Right ventricle myocardium inferior (tissue), 1 donor: ENCODE measurements around the gene ARSB. TPM values are rescaled to one million over a fixed set of nuclear protein-coding genes. Genes with fewer than 3 reads are reported as not detected.
"Not testable (repeated sequence)": the region's sequence is repeated elsewhere in the genome, so short reads cannot be mapped to it uniquely, and the experiment has no call there.

Source experiments
- ATAC-seq: fragments of 200-7000 bp; cut with Tn5 transposase; one replicate; pipeline ENCODE4 v1.9.1; 2020; ENCODE audit warnings: mild to moderate bottlenecking, moderate library complexity
- DNase-seq: peaks from one replicate; pipeline ENCODE4 v3.0.0; 2021; ENCODE audit errors: missing footprints
- intact Hi-C: fragments of 100-400 bp; cut with DNase I; formaldehyde crosslinking; loops from one replicate; pipeline ENCODE4 v1.11.0; 2022
- total RNA-seq: library from RNA; stranded (reverse); fragmentation: NEBNext Ultra II Directional; extraction: Animal tissue kit (Norgen Biotek cat#: 25700); gene quantifications from one replicate; pipeline ENCODE4 v1.2.1, GENCODE V29; 2021
- donor health status: DM: no; HTN: yes; CAD: no; lungs with severe emphysema.

ARSB gene
- total RNA-seq, 1 donor from 2014 or later = 11.9 TPM

DNA sequence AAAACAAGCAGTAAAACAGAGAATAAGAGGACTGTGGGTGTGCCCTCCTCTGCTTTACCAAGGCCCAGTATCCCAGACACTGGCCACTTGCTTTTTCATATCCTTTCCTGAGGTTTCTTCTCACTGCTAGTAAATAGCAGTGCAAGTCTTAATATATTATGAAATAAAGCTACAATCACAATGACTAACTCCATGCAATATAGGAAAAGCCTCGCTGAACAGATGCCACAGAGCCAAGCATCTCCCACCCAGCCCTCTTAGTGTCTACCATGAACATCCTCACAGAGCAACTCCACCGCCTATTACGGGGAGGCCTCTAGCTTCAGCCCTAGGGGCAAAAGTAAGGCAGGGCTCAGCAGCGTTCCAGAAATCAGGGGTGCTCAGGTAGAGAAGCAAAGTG is 205.8 kb downstream of the ARSB start:
- ATAC-seq (no peak), DNase-seq (no peak)
- intact Hi-C loops = no loop called here

DNA sequence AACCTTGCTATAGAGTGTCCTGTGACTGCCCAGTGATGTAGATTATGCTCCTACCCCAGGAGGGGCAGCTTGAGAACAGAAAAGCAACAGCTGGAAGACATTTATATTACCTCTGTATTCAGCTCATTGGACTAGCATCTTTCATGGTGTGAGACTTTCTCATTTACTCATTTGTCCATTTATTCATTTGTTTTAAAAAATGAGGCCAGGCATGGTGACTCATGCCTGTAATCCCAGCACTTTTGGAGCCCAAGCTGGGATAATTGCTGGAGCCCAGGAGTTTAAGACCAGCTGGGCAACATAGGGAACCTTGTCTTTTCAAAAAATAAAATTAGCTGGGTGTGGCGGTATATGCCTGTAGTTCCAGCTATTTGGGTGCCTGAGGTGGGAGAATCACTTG is 206.6 kb downstream of the ARSB start:
- ATAC-seq (peak; percentile 43), DNase-seq (no peak)
- intact Hi-C loops = no loop called here

GRCh38 chr5:78777901-78778300 is 207.2 kb downstream of the ARSB start:
- no peak for ATAC-seq
- DNase-seq = no peak
- intact Hi-C loops = no loop called here

GRCh38 chr5:78776637-78777036 is 208.5 kb downstream of the ARSB start:
- DNase-seq (no peak), ATAC-seq (no peak)
- intact Hi-C loops = no loop called here

DNA sequence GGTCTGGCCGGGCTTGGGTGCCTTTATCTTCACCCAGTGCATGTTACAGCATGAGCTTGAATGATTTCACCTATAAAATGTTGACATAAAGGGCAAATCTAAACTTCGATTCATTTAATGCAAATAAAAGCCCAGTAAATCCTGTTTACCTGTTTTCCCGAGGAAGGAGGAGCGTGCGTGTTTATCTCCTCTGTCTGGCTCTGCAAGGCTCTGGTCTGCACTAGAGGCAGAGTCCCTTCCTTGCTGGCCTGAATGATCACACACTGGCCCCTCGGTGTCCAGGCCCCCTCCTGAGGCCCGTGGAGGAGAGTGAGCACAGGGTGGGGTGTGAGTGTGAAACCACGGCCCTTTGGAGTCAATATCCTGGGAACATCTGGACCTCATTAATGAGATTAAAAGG is 211.5 kb downstream of the ARSB start:
- intact Hi-C loops = no loop called here
- no peak for DNase-seq
- ATAC-seq = no peak

DNA sequence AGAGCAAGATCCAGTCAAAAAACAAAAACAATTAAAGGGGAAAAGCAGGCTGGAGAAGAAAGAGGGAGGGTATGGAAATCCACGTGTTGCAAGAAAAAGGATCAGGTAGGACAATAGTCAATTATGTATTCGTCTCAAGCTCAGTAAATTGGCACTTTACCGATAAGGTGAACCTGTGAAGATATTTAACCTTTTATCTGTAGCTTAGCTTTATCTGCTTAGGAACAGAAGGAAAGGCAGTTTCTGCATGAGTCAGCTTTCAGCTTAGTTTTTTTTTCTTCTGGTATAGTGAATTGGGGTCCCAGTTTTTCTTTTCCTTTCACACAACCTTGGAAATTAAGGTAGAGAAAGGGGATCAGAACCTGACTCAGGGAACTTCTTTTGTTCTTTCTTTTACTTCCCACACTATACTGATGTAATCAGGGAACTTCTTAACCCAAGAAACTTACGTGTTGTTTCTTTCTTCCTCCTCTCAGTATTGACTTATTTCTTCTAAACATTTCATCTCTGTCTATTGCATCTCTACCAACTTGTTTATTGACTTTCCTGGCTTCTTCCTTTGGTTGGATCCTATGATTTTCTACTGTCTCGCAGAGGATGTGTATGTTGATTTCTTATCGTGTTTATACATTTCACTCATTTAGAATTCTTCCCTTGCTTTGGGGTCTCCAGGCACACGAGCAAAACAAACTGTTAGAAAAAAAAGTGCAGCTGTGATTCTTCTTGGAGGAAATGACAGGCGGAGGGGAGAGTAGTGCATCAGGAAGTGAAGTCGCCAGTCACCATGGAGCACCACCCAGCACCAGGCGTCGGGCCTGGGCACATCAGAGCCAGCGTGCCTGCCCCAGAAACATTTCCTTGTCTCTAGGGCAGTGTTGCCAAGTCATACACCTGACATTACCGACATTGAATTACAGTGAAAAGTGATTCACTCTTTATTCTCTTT is 213.6 kb downstream of the ARSB start:
- ATAC-seq = no peak
- intact Hi-C loops = no loop called here
- no peak for DNase-seq

DNA sequence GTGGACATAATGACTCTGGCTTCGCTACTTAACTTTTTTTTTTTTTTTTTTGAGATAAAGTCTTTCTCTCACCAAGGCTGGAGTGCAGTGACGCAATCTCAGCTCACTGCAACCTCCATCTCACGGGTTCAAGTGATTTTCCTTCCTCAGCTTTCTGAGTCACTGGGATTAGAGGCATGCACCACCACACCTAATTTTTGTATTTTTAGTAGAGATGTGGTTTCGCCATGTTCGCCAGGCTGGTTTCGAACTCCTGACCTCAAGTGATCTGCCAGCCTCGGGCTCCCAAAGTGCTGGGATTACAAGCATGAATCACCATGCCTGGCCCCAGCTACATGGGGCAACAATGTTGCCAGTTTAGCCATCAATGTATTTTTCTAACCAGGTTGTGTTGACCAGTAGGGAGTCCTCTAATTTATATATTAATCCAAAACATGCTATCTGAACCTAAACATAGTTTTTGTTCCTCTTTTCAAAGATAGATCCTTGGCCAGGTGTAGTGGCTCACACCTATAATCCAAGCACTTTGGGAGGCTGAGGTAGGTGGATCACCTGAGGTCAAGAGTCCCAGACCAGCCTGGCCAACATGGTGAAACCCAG is 216.2 kb downstream of the ARSB start:
- no peak for DNase-seq
- intact Hi-C loops = no loop called here
- no peak for ATAC-seq

- DNase-seq (no peak), ATAC-seq (no peak)
- intact Hi-C loops = no loop called here
Measured at GRCh38 chr5:78766412-78766762, 218.7 kb downstream of the ARSB start.

GRCh38 chr5:78765756-78766411 is 219.2 kb downstream of the ARSB start:
- ATAC-seq = no peak
- no peak for DNase-seq

GRCh38 chr5:78765116-78765515 is 220.0 kb downstream of the ARSB start:
- ATAC-seq = no peak

More at GRCh38 chr5:78765756-78766411, 219.2 kb downstream of the ARSB start:
- intact Hi-C loops = no loop called here

GRCh38 chr5:78763659-78764189 is 221.4 kb downstream of the ARSB start:
- intact Hi-C loops = no loop called here
- ATAC-seq (no peak), DNase-seq (no peak)

More at GRCh38 chr5:78765116-78765515, 220.0 kb downstream of the ARSB start:
- DNase-seq = no peak
- intact Hi-C loops = no loop called here

DNA sequence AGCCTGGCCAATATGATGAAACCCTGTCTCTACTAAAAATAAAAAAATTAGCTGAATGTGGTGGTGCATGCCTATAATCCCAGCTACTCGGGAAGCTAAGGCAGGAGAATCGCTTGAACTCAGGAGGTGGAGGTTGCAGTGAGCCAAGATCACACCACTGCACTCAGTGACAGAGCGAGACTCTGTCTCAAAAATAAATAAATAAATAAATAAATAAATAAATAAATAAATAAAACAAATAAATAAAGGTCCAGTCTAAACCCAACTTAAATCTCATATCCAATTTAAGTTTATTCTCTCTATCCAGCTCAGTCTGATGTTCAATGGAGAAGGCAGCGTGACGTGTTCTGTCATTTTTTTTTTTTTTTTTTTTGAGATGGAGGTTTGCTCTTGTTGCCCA is 222.4 kb downstream of the ARSB start:
- DNase-seq, ATAC-seq, intact Hi-C loops: not testable (repeated sequence)

GRCh38 chr5:78761840-78762239 is 223.3 kb downstream of the ARSB start:
- ATAC-seq (no peak), DNase-seq (no peak)
- intact Hi-C loops = no loop called here

- ATAC-seq (no peak), DNase-seq (no peak)
- intact Hi-C loops = no loop called here
Measured at GRCh38 chr5:78760770-78761169, 224.3 kb downstream of the ARSB start.

GRCh38 chr5:78760366-78760765 is 224.7 kb downstream of the ARSB start:
- DNase-seq (no peak), ATAC-seq (no peak)

DNA sequence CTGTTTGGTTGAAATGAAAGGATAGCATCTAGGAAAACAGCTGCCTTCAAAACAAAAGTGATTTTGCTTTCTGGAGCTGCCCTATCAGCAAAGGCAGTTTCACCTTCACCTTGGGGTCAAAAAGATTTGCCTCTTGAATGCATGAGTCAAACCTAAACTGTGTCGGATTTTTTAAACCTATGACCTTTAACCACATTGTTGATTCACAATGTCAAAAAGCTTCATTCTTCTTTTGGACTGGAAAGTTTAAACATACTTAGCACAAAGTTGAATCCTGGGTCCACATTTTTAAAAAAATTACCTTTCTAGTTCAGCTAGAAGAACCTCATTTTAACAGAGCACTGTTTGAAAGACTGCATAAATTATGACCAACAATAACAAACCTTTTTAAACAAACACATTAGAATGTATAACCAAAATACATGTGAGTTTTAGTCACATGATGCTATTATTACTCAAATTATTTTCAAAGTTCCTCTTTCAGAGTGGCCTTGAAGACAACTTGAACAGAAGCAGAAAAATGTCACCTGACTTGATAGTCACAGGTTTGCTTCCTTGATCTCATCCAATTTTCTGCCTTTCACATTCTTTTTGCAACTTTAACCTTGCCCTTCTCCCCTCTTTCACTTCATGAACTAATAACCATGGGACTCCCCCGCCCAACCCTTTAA is 226.8 kb downstream of the ARSB start:
- ATAC-seq (no peak), DNase-seq (no peak)
- intact Hi-C loops = no loop called here

More at GRCh38 chr5:78760366-78760765, 224.7 kb downstream of the ARSB start:
- intact Hi-C loops = no loop called here

GRCh38 chr5:78757269-78758053 is 227.6 kb downstream of the ARSB start:
- ATAC-seq = peak; percentile 87
- no peak for DNase-seq

GRCh38 chr5:78756858-78757257 is 228.3 kb downstream of the ARSB start:
- ATAC-seq (no peak), DNase-seq (no peak)
- intact Hi-C loops = no loop called here

More at GRCh38 chr5:78757269-78758053, 227.6 kb downstream of the ARSB start:
- intact Hi-C loops = no loop called here
